Raji (cell line): ENCODE results near the gene CORO6.

Source experiments
- POLR2A ChIP-seq: IDR thresholded peaks from 2 replicates; pipeline ENCODE4 v1.6.1; 2011; ENCODE audit warnings: low read depth, low read length, control low read depth; ENCODE audit not compliant: insufficient read depth

Gene CORO6

DNA sequence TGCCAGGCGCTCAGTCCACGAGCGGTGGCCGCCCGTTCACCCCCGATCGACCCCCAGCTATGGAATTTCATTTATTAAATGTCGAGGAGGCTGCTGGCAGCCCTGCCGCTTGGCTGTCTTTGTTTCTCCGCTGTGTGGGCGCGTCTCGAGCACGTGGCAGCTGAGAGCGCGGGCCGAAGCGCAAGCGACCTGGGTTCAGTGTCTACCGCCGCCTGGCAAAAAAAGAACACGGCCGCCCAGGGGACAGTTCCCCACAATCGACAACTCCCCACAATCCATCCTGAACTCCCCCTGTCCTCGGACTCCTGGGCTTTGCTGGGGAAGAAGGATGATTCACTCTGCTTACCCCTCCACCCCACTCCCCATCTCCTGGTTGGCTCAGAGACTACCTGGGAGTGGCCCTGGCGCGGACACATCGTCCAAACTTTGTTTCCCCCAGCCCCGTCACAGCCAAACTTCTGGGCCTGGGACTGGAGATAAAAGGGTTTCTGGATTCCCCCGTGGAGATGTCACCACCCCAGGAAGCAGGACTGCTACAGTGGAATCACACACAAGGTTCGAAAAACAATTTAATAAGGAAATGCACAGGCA lies 31.5 kb downstream of the CORO6 start:
- TF ChIP-seq POLR2A = no peak

DNA sequence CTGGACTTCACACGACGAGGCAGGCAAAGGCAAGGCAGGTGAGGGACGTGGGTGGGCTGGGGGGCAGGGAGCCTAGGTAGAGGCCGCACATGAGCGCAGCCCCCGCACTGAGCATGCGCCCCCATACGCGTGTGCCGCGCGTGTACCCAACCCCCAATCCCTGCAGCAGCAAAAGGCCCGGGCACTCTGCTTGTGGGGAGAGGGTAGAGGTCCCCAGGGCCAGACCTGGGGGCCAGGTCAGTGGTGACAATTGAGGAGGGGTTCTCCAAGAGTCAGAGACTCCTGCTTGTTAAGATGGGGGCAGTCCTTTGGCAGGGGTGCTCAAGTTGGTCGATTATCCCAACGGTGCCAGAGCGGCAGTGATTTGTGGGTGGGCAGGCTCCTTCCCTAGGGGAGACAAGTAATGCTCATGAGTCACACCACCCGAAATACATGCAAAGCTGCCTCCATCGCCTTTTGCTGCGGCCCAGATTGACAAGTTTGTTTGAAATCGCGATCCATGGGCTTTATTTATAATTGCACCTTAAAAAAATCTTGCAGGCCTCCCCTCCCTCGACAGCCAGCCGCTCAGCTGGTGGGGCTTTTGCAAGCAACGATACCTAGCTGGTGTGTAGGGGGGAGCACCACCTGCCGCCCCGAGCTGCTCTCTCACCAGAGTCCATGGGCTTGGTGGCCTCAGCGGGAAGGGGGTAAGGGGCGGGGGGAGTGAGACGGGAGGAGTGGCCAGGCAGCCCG lies 32.1 kb downstream of the CORO6 start:
- no peak for TF ChIP-seq POLR2A

DNA sequence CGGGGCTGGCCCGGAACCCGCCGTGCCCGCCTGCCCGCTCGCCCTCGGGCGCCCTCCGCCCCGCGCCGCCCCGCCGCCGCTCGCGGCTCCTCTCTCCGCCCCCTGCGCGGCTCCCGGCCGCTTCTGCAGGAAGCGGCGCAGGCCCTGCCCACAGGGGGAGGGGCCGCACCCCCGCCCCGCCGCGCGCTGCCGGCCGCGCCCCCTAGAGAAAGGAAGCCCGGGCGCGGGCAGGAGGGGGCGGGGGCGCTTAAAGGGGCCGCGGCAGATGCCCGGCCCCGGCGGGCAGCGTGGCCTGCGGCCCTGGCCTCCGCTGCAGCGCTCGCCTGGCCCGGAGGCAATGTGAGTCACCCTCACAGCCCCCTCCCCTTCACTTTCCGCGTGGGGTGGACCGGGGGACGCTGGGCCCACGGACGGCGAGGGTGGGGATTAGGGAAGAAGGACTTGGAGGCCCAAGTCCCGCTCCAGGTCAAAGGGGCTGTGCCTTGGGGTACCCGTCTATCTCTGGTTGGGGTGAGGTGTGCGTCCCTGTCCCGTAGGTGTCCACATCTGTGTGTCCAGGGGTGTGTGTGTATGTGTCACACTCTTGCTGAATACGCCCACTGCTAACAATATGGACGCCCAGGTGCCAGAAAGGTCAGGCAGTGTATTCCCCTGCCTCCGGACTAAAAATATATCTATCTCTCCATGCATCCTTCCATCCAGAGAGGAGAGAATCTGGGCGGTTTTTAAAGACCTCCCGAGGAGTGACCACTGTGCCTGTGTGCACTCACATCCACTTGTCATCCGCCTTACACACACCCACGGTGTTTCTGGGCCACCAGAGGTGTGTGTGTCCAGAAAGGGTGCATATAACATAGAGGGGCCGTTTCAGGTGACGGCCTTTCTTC lies 32.9 kb downstream of the CORO6 start, which contains the start of gene GIT1:
Gene GIT1, minus strand, starts transcription at position 125 of the 887 bp plus-strand sequence. CDS start 270 bp downstream, outside the sequence.
- TF ChIP-seq POLR2A = peak; percentile 59; the same call in 1 of the 2 replicates

DNA sequence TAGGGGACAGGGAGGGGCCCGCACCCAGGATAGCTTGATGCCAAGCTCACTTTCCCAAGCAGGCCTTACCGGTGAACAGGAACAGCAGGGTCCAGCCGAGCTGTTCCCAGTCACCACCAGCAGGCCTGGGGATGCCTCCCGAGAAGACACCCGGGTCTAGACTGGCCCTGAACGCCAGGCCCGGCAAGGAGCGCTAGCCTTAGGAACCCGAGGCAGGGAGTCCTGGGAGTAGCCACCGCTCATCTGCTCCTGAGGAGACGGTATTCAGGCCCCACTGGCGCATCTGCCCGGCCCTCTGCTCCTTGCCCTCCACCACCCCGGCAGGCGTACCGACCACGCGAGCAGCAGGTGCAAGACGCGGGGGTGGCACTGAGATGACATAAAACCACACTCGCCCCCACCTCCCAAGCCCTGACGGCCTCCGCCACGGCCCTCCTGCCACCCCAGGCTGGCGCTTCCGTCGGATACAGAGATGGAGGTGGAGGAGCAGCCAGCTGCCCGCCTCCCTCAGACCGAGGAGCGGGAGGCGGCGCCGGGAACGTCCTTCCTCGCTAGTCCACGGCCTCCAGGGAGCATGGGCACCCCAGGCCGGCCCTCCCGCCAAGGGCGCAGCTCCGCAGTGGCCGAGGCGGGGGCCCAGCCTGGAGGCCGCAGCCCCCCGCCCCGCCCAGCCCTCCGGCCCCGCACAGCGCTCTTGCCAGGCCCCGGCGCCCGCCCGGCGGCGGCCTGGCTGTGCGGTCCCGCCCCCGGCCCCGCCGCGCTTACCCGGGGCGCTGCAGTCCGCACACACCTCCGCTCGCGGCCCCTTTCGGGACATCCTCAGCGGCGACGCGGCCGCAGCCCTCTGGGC lies 33.9 kb downstream of the CORO6 start:
- no peak; the same call in 1 of the 2 replicates for TF ChIP-seq POLR2A

DNA sequence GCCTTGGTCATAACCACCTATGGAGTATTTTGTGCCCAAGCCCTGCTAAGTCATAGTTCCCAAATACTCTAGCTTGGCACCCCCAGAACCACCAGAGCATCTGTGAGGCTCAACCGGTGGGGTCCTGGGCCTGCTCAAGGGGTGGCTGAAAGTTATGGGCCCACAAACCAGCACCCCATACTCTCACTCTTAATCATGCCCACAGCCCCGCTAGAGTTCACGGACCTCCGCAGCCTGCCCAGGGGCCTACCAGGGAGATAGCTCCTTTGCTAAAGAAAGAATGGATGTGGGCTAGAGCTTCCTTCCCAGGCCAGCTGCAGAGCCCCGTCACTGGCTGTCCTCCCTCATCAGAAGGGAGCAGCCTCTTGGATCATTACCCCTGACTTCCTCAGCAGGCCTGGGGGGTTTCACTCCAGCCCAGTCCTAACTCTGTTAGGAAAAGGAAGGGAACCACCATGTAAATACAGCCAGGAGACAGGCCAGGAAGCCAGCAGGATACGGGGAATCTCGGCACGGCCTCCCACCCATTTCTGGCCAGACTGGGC lies 34.6 kb downstream of the CORO6 start:
- no peak for TF ChIP-seq POLR2A

DNA sequence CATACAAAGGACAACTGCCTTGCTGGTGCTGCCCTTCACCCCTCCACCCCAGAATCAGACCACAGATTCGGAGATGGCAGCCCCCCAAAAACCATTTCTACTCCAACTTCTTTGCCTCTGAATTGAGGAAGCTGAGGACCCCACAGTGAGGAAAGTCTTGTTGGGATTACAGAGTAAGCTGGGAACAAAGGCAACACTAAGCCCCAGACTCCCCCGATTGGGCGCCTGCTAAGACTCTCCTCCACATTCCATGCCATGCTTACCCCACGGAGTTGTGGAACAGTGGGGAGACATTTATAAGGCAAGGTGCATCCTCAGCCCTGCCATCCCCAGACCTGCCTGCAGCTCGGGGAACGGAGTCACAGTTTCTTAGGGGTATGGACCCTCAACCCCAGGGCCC lies 35.1 kb downstream of the CORO6 start:
- no peak for TF ChIP-seq POLR2A

DNA sequence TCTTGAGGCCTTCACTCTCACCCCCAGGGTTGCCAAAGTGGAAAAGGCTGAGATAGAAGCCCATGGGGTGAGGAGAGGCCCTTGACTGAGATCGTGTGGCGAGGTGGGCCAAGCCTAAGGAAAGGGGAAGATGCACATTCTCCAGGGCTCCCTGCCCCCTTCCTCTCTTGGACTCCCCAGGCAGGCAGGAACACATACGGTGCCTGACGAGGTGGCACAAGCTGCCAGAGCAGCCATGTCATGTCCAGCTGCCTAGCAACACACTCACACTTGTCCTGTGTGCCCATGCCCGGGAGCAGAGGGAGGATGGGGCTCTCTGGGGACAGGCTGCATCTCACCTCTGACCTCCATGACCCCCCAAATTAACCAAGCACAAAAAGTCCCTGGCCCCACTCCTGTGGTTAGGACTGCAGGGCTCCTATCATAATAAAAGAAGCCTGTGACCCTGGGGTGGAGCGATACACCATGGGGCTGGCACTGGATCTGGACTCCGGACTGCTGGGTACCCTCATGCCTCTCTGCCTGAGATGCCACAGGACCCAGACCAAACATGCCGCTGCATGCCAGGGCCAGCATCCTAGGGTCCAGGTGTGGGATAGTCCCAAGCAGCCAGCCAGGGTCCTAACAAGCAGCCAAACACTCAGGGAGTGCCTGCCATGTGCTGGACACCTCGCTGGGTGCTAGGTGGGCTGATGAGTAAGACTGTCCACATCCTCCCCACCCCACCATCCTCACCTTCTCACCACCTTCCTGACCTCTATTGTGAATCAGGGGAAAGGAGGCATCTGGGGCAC lies 35.8 kb downstream of the CORO6 start:
- no peak for TF ChIP-seq POLR2A

DNA sequence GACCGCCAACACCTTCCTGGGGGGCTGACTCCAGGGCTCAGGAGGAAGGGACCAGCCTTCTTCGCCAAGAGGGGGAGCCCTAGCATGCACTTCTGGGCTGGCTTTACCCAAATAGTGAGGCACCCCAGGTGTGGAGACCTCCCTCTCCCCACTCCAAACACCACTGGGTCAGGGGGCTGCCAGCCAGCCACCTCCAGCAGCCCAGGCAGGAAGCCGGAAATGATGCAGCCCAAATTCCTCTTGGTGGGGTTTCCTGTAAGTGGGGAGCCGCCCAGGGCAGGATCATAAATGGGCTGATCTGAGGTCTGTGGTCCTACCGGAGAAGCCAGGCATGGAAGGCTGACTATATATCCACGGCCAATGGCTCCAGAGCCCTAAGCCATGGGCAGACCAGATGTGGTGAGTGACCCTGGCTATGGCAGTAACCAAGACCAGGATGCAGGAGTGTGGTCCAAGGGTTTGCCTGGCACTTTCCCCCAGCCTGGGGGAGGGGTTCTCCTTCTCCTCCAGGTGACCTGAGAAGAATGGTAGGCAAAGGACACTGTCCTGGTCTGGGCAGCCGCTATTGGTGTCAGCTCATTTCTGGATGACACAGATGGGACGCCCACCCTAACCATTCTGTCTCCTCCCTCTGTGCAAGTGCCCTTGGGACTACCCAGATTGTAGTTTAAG lies 37.5 kb downstream of the CORO6 start:
- no peak for TF ChIP-seq POLR2A

DNA sequence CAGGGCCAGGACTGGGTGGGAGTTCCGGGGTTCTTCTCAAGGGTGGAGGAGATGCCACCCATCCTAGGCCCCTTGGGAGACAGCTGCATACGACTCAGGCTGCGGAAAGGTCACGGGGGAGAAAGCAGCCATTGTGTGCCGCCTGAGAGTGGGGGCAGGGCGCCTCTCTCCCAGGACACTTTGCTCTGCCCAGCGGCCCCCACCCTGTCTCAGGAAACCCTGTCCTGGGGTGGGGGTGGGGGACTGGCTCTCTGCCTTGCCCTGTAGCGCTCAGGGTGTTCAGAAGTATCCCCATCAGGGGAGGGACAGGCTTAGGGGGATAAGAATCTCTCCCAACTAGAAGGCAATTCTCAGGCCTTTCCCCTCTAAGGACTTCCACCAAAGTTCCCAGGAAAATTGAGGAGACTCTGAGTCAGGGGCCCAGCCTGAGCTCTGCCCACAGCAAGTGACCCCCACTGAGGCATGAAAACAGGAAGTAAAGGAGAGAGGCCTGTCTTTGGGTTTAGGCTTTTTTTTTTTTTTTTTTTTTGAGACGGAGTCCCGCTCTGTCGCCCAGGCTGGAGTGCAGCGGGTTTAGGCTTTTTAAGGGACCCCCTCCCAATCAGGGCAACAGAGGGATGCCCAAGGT lies 38.1 kb downstream of the CORO6 start:
- no peak for TF ChIP-seq POLR2A

DNA sequence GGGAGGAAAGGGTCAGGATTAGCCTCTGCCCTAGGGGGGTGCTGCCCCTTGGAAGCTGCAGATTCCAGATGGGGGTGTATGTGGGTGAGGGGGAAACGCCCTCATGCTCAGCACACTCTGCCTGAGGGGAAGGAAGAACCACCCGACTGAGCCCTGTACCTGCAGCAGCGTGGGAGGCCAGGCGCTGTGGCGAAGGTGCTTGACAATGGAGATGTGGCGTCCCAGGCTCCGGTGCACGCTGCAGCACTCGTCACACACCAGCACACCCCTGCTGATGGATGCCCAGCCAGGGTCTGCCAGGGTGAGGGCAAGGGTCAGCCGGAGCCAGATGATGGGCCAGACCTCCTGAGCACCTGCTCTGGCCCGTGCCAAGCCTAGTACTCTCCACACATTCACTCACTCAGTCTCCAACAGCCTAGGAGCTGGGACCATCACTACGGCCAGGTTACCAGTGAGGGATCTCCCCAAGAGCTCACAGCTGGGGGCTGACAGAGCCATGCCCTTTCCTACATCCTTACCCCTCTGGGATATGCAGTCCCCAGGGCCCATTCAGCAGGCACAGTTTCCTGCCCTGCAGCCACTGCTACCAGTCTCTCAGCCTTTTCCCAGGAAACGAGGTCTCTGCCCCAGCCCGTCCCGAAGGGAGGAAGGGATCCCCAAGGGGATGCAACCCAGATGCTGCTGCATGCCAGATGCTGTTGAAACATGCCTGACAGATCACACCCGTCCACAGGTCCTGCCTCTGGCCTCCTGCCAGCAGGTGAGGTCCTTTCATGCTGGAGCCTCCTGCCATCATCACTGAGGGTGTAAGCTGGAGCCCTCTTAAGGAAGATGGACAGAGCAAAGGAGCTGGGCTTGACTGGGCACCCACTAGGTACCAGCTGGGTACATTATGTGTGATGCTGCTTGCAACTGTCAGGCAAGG lies 39.1 kb downstream of the CORO6 start:
- TF ChIP-seq POLR2A = no peak

DNA sequence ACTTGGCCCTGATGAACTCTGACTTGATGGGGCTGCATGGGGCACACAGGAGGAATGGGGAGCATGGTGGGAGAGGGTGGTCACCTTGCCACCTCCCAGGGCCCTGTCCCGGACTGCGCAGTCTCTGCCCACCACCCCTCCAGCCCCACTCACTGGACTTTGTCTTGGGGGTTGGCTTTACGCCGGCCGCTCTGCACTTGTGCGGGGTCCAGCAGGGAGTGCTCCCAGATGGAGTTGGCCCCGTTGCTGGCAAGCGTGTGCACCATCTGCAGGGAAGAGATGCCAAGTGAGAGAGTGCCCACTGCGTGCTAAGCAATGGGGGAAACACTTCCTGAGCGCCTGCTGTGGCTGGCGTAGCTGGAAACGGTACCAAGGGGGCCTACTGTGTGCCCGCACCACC lies 39.9 kb downstream of the CORO6 start:
- TF ChIP-seq POLR2A = no peak
